GM10266 (cell line): Measurements from ENCODE around the gene TPGS1.

Experiments
- DNase-seq: peaks from one replicate; pipeline ENCODE4 v3.0.0; 2012; ENCODE audit errors: extremely low spot score
- TF ChIP-seq, protein P1 (sequence below): IDR thresholded peaks from 2 replicates; pipeline ENCODE4 v1.5.1; 2012; ENCODE audit warnings: mild to moderate bottlenecking, low read depth; ENCODE audit not compliant: control insufficient read depth, insufficient read depth; ENCODE audit errors: missing control alignments

The TPGS1 gene

DNA sequence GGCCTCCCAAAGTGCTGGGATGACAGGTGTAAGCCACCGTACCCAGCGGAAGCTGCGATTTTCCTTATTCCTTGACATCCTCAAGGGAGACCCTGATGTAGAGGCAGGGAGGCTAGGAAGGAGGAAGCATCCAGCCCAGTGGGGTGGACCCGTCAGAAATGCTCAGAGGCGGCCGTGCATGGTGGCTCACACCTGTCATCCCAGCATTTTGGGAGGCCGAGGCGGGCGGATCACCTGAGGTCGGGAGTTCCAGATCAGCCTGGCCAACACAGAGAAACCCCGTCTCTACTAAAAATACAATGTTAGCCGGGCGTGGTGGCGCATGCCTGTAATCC is 48.1 kb downstream of the TPGS1 start:
- DNase-seq = no peak
- TF ChIP-seq, protein P1, sequence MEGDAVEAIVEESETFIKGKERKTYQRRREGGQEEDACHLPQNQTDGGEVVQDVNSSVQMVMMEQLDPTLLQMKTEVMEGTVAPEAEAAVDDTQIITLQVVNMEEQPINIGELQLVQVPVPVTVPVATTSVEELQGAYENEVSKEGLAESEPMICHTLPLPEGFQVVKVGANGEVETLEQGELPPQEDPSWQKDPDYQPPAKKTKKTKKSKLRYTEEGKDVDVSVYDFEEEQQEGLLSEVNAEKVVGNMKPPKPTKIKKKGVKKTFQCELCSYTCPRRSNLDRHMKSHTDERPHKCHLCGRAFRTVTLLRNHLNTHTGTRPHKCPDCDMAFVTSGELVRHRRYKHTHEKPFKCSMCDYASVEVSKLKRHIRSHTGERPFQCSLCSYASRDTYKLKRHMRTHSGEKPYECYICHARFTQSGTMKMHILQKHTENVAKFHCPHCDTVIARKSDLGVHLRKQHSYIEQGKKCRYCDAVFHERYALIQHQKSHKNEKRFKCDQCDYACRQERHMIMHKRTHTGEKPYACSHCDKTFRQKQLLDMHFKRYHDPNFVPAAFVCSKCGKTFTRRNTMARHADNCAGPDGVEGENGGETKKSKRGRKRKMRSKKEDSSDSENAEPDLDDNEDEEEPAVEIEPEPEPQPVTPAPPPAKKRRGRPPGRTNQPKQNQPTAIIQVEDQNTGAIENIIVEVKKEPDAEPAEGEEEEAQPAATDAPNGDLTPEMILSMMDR = no peak

DNA sequence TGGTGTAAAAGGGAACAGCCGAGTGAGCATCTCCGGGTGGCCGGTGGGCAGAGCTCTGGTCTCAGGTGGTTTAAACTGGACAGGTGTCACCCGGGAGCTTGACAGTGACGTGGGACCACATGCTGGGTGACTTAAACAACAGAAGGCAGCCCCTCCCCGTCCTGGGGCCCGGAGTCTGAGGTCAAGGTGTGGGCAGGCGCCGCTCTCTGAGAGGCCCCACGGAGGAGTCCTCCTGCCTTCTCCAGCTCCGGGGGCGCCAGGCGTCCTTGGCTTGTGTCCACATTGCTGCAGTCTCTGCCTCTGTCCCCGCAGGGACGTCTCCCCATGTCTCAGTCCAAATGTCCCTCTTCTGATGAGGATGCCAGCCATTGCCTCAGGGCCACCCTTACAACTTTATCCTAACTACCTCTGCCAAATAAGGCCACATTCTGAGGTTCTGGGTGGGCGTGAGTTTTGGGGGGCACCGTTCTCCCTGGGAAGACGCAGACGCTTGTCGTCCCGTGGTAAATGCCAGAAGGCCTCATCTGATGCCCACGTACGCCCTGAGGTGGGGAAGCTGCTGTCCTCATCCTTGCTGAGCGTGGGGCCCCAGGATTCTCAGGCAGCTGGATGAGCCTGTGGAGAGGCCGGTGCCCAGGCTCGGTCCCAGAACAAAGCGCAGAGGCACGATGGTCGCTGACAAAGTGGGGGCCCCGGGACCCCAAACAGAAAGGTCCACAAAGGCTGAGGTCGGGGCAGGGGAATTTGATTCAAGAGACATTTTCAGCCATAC is 49.5 kb downstream of the TPGS1 start:
- DNase-seq = no peak
- TF ChIP-seq, protein P1 = no peak

DNA sequence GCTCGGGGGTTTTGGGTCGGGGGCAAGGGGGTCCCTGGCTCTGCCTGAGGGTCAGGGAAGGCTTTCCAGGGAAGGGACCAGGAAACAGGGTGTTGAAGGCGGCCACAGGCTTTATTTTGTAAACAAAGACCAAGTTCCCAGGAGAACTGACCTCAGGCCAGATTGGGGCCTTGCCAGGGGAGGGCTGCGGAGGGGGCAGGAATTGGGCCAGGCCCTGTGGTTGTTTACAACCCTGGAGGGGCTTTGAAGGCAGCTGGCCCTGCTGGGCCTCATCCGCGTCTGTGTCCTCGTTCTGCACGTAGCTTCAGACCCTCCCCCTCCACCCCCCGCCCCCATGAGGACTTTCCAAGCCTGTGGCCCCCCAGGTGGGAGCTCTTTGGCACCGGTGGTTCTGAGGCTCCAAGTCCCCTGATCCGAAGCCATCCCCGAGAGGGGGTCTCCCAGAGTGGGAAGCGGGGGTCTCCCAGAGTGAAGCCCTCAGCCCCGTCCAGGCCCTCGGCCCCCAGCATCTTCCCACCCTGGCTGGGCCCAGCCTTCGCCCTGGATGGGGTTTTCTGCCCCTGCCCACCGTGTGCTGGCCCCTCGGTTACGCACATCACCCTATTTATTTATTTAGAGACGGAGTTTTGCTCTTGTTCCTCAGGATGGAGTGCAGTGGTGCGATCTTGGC is 51.6 kb downstream of the TPGS1 start:
- no peak for DNase-seq
- TF ChIP-seq, protein P1 = no peak

DNA sequence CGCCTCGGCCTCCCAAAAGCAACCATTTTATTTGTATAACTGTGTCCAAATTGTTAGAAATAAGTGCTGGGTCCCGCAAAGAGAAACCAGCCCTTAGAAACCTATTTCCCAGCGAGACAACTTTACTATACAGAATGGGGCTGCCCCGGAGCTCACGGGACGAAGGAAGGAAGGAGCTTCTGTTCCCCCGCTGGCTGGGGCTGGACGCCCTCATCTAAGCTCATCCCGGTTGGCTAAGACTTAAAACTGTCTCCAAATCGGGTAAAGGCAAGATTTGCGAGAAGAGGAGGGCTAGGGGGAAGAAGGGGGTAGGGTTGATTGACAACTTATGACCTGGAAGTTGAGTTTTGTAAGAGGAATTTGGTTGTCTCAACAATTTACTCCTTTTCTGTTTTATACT is 52.8 kb downstream of the TPGS1 start:
- DNase-seq = no peak
- TF ChIP-seq, protein P1 = no peak

DNA sequence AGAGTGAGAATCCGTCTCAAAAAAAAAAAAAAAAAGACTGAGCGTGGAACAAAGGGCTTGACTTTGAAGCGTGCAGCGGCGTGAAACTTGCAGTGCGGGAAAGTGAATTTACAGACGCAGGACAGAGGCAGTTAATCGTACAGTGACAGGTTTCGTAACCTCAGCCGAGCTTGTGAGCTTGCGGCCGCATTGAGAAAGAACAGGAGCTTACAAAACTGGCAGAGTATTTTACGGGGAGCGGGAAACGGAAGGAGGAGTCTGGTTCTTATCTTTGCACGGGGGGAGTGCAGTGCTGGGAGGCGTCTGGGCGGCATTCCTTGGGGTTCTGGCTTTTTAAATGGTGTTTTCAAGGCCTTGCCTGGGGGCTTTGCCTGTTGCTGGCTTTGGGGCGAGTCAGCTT is 59.1 kb downstream of the TPGS1 start:
- TF ChIP-seq, protein P1 = no peak
- DNase-seq = no peak

DNA sequence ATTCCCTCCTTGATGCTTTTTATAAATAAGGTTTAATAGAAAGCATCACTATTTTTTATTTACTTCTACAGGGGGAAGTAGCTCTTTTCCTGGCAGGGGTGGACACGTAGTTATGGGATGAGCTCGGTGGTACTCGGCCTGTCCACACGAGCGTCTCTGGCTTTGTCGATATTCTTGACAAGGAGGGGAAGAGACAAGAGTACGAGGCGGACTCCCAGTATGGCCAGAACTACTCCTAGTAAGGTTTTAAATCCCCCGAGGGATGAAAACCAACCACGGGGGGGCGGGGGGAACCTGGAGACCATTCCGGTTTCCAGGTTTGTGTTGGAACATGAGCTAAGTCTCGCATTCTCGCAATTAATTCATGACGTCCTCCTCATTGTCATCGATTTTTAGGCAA is 59.5 kb downstream of the TPGS1 start:
- DNase-seq = no peak
- TF ChIP-seq, protein P1 = no peak

DNA sequence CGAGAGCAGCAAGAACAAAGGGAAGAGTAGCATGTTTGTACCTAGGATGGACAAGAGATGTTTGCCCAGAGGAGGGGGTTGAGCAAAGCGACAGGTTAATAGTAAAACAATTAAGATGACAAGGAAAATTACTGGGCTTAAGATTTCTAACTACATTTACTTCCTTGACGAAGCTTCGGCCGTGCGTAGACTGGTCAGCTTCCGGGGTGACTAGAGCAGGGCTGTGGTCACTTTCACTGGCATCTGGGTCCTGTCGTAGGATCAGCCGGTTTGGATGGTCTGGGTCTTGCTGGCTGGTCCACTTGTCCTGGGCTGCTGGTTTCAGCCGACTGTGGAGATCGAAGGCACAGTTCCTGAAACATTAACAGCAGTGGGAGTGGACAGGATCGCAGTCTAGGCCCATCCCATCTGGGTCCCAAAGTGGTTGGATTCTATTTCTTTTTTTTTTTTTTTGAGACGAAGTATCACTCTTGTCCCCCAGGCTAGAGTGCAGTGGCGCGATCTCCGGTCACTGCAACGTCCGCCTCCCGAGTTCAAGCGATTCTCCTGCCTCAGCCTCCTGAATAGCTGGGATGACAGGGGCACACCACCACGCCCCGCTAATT is 60.1 kb downstream of the TPGS1 start:
- TF ChIP-seq, protein P1 = no peak
- DNase-seq = no peak
